ENCODE data around the gene IP6K2. TPM values are rescaled to one million over a fixed set of nuclear protein-coding genes. Genes with fewer than 3 reads are reported as not detected.

The IP6K2 gene
- total and polyA plus RNA-seq, 3 donors from 2014 or later, result 113 to 148 (median 114) TPM

GRCh38 chr3:48639944-48640606 is 76.9 kb downstream of the IP6K2 start:
- WGBS, 2 donors, result 95 to 96% methylated on average over 28 to 38 of the region's 38 CpGs
- Histone ChIP-seq H3K27me3 (no peaks in the 10 kb centered on the region), H3K4me1 (peaks cover 9% of the 10 kb centered on the region), H3K9me3 (no peaks in the 10 kb centered on the region), H3K4me3 (no peak overlapping the region), H3K27ac (no peak overlapping the region), H3K36me3 (ENCODE audit: low read depth, missing control alignments) (no peaks in the 10 kb centered on the region)
- no peak for TF ChIP-seq POLR2A (IDR thresholded peaks at IDR 0.05)
- TF ChIP-seq, protein P1, sequence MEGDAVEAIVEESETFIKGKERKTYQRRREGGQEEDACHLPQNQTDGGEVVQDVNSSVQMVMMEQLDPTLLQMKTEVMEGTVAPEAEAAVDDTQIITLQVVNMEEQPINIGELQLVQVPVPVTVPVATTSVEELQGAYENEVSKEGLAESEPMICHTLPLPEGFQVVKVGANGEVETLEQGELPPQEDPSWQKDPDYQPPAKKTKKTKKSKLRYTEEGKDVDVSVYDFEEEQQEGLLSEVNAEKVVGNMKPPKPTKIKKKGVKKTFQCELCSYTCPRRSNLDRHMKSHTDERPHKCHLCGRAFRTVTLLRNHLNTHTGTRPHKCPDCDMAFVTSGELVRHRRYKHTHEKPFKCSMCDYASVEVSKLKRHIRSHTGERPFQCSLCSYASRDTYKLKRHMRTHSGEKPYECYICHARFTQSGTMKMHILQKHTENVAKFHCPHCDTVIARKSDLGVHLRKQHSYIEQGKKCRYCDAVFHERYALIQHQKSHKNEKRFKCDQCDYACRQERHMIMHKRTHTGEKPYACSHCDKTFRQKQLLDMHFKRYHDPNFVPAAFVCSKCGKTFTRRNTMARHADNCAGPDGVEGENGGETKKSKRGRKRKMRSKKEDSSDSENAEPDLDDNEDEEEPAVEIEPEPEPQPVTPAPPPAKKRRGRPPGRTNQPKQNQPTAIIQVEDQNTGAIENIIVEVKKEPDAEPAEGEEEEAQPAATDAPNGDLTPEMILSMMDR (IDR thresholded peaks at IDR 0.05), result no peak
- no peak for DNase-seq
- intact Hi-C loops (cut with DNase I; ENCODE audit: low total_unique reads), result no loop called here

Small RNAs within 50 kb of the gene (microRNA-seq; reads per million reads assigned to microRNA genes)
- 0 reads per million in 2 donors for gene MIR4793 (ENCODE audit: borderline number of aligned reads in 2 of 2, borderline replicate concordance in 1 of 2)

Small RNAs within 50 kb of the gene (small RNA-seq; reads per million reads assigned to genes)
- 0 reads per million in 2 donors for gene AC141002.1

Other genes starting within 250 kb of the IP6K2 start
- 100 to 1,000 TPM; 101 to 146 TPM for gene SHISA5, start 213.0 kb downstream of the IP6K2 start, total RNA-seq
- gene SHISA5, start 213.0 kb downstream of the IP6K2 start, polyA plus RNA-seq (ENCODE audit: insufficient read depth, low read depth, low replicate concordance), result 117 TPM
- gene PFKFB4, start 160.4 kb downstream of the IP6K2 start, total RNA-seq, result 100 to 1,000 TPM; 134 to 136 TPM
- gene PFKFB4, start 160.4 kb downstream of the IP6K2 start, polyA plus RNA-seq (ENCODE audit: insufficient read depth, low read depth, low replicate concordance), result 57.3 TPM
- gene UCN2, start 153.4 kb downstream of the IP6K2 start, total RNA-seq, result 1 to 10 TPM in 1 of 2 donors, under 1 TPM in 1; 0.87 to 1.2 TPM
- gene UCN2, start 153.4 kb downstream of the IP6K2 start, polyA plus RNA-seq (ENCODE audit: insufficient read depth, low read depth, low replicate concordance), result 0.86 TPM
- gene COL7A1, start 121.9 kb downstream of the IP6K2 start, total RNA-seq, result 10 to 100 TPM; 34.1 to 39.1 TPM
- gene COL7A1, start 121.9 kb downstream of the IP6K2 start, polyA plus RNA-seq (ENCODE audit: insufficient read depth, low read depth, low replicate concordance), result 19.9 TPM
- 100 to 1,000 TPM; 282 to 287 TPM for gene UQCRC1, start 107.6 kb downstream of the IP6K2 start, total RNA-seq
- 281 TPM for gene UQCRC1, start 107.6 kb downstream of the IP6K2 start, polyA plus RNA-seq (ENCODE audit: insufficient read depth, low read depth, low replicate concordance)
- gene TMEM89, start 95.5 kb downstream of the IP6K2 start, total RNA-seq, result 10 to 100 TPM in 1 of 2 donors, 1 to 10 TPM in 1; 8.7 to 14.8 TPM
- 16.1 TPM for gene TMEM89, start 95.5 kb downstream of the IP6K2 start, polyA plus RNA-seq (ENCODE audit: insufficient read depth, low read depth, low replicate concordance)
- gene SLC26A6, start 81.8 kb downstream of the IP6K2 start, total RNA-seq, result 10 to 100 TPM; 24.6 to 32.9 TPM
- gene SLC26A6, start 81.8 kb downstream of the IP6K2 start, polyA plus RNA-seq (ENCODE audit: insufficient read depth, low read depth, low replicate concordance), result 12.3 TPM
- 10 to 100 TPM; 14.3 to 17.5 TPM for gene CELSR3, start 54.3 kb downstream of the IP6K2 start, total RNA-seq
- gene CELSR3, start 54.3 kb downstream of the IP6K2 start, polyA plus RNA-seq (ENCODE audit: insufficient read depth, low read depth, low replicate concordance), result 13.5 TPM
- gene NCKIPSD, start 31.3 kb downstream of the IP6K2 start, total RNA-seq, result 10 to 100 TPM; 69.4 to 81.3 TPM
- 30.1 TPM for gene NCKIPSD, start 31.3 kb downstream of the IP6K2 start, polyA plus RNA-seq (ENCODE audit: insufficient read depth, low read depth, low replicate concordance)
- gene PRKAR2A, start 130.7 kb upstream of the IP6K2 start, total RNA-seq, result 100 to 1,000 TPM in 1 of 2 donors, 10 to 100 TPM in 1; 52.2 to 150 TPM
- gene PRKAR2A, start 130.7 kb upstream of the IP6K2 start, polyA plus RNA-seq (ENCODE audit: insufficient read depth, low read depth, low replicate concordance), result 166 TPM
- gene SLC25A20, start 181.7 kb upstream of the IP6K2 start, total RNA-seq, result 10 to 100 TPM; 13.0 to 15.7 TPM
- 19.6 TPM for gene SLC25A20, start 181.7 kb upstream of the IP6K2 start, polyA plus RNA-seq (ENCODE audit: insufficient read depth, low read depth, low replicate concordance)
- 100 to 1,000 TPM; 127 to 157 TPM for gene ARIH2, start 201.6 kb upstream of the IP6K2 start, total RNA-seq
- gene ARIH2, start 201.6 kb upstream of the IP6K2 start, polyA plus RNA-seq (ENCODE audit: insufficient read depth, low read depth, low replicate concordance), result 106 TPM

Data from testis (tissue), 3 donors.